ENCODE data around the gene LRRC55. TPM values are rescaled to one million over a fixed set of nuclear protein-coding genes. Genes with fewer than 3 reads are reported as not detected.

LRRC55 gene
- total RNA-seq, 1 experiment from 2014 or later: not detected

GRCh38 chr11:57140568-57140967 lies 41.2 kb upstream of the LRRC55 start:
- no peak for TF ChIP-seq POLR2AphosphoS5 (IDR thresholded peaks at IDR 0.05; ENCODE audit: low read depth, low read length)
- TF ChIP-seq, protein P1, sequence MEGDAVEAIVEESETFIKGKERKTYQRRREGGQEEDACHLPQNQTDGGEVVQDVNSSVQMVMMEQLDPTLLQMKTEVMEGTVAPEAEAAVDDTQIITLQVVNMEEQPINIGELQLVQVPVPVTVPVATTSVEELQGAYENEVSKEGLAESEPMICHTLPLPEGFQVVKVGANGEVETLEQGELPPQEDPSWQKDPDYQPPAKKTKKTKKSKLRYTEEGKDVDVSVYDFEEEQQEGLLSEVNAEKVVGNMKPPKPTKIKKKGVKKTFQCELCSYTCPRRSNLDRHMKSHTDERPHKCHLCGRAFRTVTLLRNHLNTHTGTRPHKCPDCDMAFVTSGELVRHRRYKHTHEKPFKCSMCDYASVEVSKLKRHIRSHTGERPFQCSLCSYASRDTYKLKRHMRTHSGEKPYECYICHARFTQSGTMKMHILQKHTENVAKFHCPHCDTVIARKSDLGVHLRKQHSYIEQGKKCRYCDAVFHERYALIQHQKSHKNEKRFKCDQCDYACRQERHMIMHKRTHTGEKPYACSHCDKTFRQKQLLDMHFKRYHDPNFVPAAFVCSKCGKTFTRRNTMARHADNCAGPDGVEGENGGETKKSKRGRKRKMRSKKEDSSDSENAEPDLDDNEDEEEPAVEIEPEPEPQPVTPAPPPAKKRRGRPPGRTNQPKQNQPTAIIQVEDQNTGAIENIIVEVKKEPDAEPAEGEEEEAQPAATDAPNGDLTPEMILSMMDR (IDR thresholded peaks at IDR 0.05): no peak
- Histone ChIP-seq H3K27me3 (ENCODE audit: control insufficient read depth, insufficient read depth, low read length) (no peaks in the 10 kb centered on the region; the same call in 1 of the 2 replicates), H3K4me3 (ENCODE audit: low read depth in 2 of 2, low read length in 2 of 2) (no peak overlapping the region), H3K27ac (ENCODE audit: low read length) (no peak overlapping the region), H3K4me1 (ENCODE audit: control insufficient read depth, insufficient read depth, low read length) (no peaks in the 10 kb centered on the region), H3K36me3 (ENCODE audit: control insufficient read depth, insufficient read depth, low read length) (no peaks in the 10 kb centered on the region), H3K9me3 (ENCODE audit: control insufficient read depth, insufficient read depth, low read depth, low read length) (no peaks in the 10 kb centered on the region)
- in situ Hi-C loops (cut with HindIII; ENCODE audit: low pct_unique_long_range_greater_than_20kb, low sequenced_read_pairs): no loop called here
- DNase-seq (ENCODE audit: low read depth, low spot score) (no peak), ATAC-seq (no peak)
- BruUV-seq (replicated peaks): no TSS peak
- CTCF ChIA-PET: no interaction called here
- POLR2A ChIA-PET: no interaction called here
- intact Hi-C loops (cut with micrococcal nuclease; ENCODE audit: unreplicated experiment): no loop called here

DNA sequence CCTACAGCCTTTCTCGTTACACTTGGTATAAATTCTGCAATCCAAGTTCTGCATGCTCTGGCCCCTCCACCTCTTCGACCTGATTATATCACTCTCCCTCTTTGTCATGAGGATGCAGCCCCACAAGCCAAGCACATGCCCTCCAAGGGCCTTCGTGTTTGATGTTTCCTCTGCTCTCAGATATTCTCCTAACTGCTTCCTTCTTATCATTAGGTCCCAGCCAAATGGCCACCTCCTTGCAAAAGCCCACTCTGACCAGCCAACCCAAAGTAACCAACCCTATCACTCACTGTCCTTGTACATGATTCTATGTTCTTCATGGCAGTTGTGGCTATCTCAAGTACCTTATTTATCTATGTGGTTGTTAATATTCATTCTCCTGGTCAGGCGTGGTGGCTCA lies 38.3 kb upstream of the LRRC55 start:
- no TSS peak for BruUV-seq (replicated peaks)
- no peak for TF ChIP-seq SIN3A (IDR thresholded peaks at IDR 0.05; ENCODE audit: borderline replicate concordance, insufficient read depth, low read depth, low read length)
- TF ChIP-seq, protein P1 (IDR thresholded peaks at IDR 0.05): no peak
- TF ChIP-seq TCF7L2 (IDR thresholded peaks at IDR 0.05; ENCODE audit: low read depth, low read length): no peak
- TF ChIP-seq POLR2AphosphoS5 (IDR thresholded peaks at IDR 0.05; ENCODE audit: low read depth, low read length): no peak
- TF ChIP-seq, protein P2, sequence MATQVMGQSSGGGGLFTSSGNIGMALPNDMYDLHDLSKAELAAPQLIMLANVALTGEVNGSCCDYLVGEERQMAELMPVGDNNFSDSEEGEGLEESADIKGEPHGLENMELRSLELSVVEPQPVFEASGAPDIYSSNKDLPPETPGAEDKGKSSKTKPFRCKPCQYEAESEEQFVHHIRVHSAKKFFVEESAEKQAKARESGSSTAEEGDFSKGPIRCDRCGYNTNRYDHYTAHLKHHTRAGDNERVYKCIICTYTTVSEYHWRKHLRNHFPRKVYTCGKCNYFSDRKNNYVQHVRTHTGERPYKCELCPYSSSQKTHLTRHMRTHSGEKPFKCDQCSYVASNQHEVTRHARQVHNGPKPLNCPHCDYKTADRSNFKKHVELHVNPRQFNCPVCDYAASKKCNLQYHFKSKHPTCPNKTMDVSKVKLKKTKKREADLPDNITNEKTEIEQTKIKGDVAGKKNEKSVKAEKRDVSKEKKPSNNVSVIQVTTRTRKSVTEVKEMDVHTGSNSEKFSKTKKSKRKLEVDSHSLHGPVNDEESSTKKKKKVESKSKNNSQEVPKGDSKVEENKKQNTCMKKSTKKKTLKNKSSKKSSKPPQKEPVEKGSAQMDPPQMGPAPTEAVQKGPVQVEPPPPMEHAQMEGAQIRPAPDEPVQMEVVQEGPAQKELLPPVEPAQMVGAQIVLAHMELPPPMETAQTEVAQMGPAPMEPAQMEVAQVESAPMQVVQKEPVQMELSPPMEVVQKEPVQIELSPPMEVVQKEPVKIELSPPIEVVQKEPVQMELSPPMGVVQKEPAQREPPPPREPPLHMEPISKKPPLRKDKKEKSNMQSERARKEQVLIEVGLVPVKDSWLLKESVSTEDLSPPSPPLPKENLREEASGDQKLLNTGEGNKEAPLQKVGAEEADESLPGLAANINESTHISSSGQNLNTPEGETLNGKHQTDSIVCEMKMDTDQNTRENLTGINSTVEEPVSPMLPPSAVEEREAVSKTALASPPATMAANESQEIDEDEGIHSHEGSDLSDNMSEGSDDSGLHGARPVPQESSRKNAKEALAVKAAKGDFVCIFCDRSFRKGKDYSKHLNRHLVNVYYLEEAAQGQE (IDR thresholded peaks at IDR 0.05; ENCODE audit: insufficient read depth in 1 of 2, low read depth in 2 of 2, low read length in 1 of 2): no peak
- H3K36me3 ChIP-seq (ENCODE audit: control insufficient read depth, insufficient read depth, low read length): no peaks in the 10 kb centered on the region
- ATAC-seq (no peak), DNase-seq (ENCODE audit: low read depth, low spot score) (no peak)
- ChIA-PET CTCF (no interaction called here), POLR2A (no interaction called here)
- peaks cover 2% of the 10 kb centered on the region for H3K27me3 ChIP-seq (ENCODE audit: control insufficient read depth, insufficient read depth, low read length)
- H3K4me3 ChIP-seq (ENCODE audit: low read depth in 2 of 2, low read length in 2 of 2): no peak overlapping the region
- no peaks in the 10 kb centered on the region for H3K9me3 ChIP-seq (ENCODE audit: control insufficient read depth, insufficient read depth, low read depth, low read length)
- intact Hi-C loops (cut with micrococcal nuclease; ENCODE audit: unreplicated experiment): no loop called here
- in situ Hi-C loops (cut with HindIII; ENCODE audit: low pct_unique_long_range_greater_than_20kb, low sequenced_read_pairs): no loop called here
- no peaks in the 10 kb centered on the region for H3K4me1 ChIP-seq (ENCODE audit: control insufficient read depth, insufficient read depth, low read length)
- no peak overlapping the region for H3K27ac ChIP-seq (ENCODE audit: low read length)

GRCh38 chr11:57144075-57144474 lies 37.7 kb upstream of the LRRC55 start:
- no peak overlapping the region for H3K4me3 ChIP-seq (ENCODE audit: low read depth in 2 of 2, low read length in 2 of 2)
- ChIA-PET POLR2A (no interaction called here), CTCF (no interaction called here)
- intact Hi-C loops (cut with micrococcal nuclease; ENCODE audit: unreplicated experiment) (no loop called here), in situ Hi-C loops (cut with HindIII; ENCODE audit: low pct_unique_long_range_greater_than_20kb, low sequenced_read_pairs) (no loop called here)
- H3K27me3 ChIP-seq (ENCODE audit: control insufficient read depth, insufficient read depth, low read length): peaks cover 2% of the 10 kb centered on the region
- TF ChIP-seq, protein P1 (IDR thresholded peaks at IDR 0.05): no peak
- no peak for TF ChIP-seq SIN3A (IDR thresholded peaks at IDR 0.05; ENCODE audit: borderline replicate concordance, insufficient read depth, low read depth, low read length)
- no peak for TF ChIP-seq TCF7L2 (IDR thresholded peaks at IDR 0.05; ENCODE audit: low read depth, low read length)
- TF ChIP-seq, protein P2 (IDR thresholded peaks at IDR 0.05; ENCODE audit: insufficient read depth in 1 of 2, low read depth in 2 of 2, low read length in 1 of 2): no peak
- TF ChIP-seq POLR2AphosphoS5 (IDR thresholded peaks at IDR 0.05; ENCODE audit: low read depth, low read length): no peak
- H3K4me1 ChIP-seq (ENCODE audit: control insufficient read depth, insufficient read depth, low read length): no peaks in the 10 kb centered on the region
- no TSS peak for BruUV-seq (replicated peaks)
- H3K36me3 ChIP-seq (ENCODE audit: control insufficient read depth, insufficient read depth, low read length): no peaks in the 10 kb centered on the region
- DNase-seq (ENCODE audit: low read depth, low spot score) (no peak), ATAC-seq (no peak)
- no peaks in the 10 kb centered on the region for H3K9me3 ChIP-seq (ENCODE audit: control insufficient read depth, insufficient read depth, low read depth, low read length)
- H3K27ac ChIP-seq (ENCODE audit: low read length): no peak overlapping the region
